Keratinocyte (primary cell): ENCODE results near the gene FLAD1. TPM values are rescaled to one million over a fixed set of nuclear protein-coding genes. Genes with fewer than 3 reads are reported as not detected.

ENCODE experiments used
- DNase-seq: peaks from one replicate; pipeline ENCODE4 v3.0.0-alpha.2; 2011; ENCODE audit warnings: low read depth, missing footprints, low spot score
- FAIRE-seq: peaks from 2 replicates; lab custom pipeline; 2011; peaks lifted over from hg19 to GRCh38; lab: Jason Lieb, UNC
- H2AFZ ChIP-seq: 2 replicates; pipeline ENCODE4 v1.6.0; 2012; ENCODE audit warnings: low read length, control low read depth, inconsistent platforms; ENCODE audit not compliant: control insufficient read depth
- H3K27ac ChIP-seq: 2 replicates; pipeline ENCODE4 v1.5.1; 2011; ENCODE audit warnings: low read length; ENCODE audit not compliant: control insufficient read depth, insufficient read depth
- H3K27me3 ChIP-seq: 3 replicates; pipeline ENCODE4 v1.6.0; 2011; ENCODE audit warnings: low read length; ENCODE audit not compliant: control insufficient read depth, insufficient read depth; ENCODE audit errors: extremely low read depth
- H3K36me3 ChIP-seq, 2 experiments: 2 replicates in 1 of 2; 3 replicates in 1 of 2; pipeline ENCODE4 v1.5.1; 2011; ENCODE audit warnings: low read length in 2 of 2, mild to moderate bottlenecking in 1 of 2; ENCODE audit not compliant: control insufficient read depth in 2 of 2, insufficient read depth in 2 of 2; ENCODE audit errors: extremely low read depth in 1 of 2
- H3K4me1 ChIP-seq: 3 replicates; pipeline ENCODE4 v1.5.1; 2011; ENCODE audit warnings: low read length; ENCODE audit not compliant: control insufficient read depth, insufficient read depth; ENCODE audit errors: extremely low read depth
- H3K4me2 ChIP-seq: 3 replicates; pipeline ENCODE4 v1.6.0; 2011; ENCODE audit warnings: low read depth, low read length; ENCODE audit not compliant: control insufficient read depth, insufficient read depth; ENCODE audit errors: extremely low read depth
- H3K4me3 ChIP-seq, 3 experiments: fragments of 200-600 bp in 1 of 3; sonication (generic) in 1 of 3; 2 replicates in 2 of 3; 3 replicates in 1 of 3; pipeline ENCODE4 v1.5.1; 2011 to 2016; ENCODE audit warnings: low read length in 3 of 3, mild to moderate bottlenecking in 3 of 3, control low read depth in 2 of 3, inconsistent platforms in 1 of 3, low read depth in 1 of 3, mixed read lengths in 1 of 3, mixed run types in 1 of 3, moderate library complexity in 1 of 3; ENCODE audit not compliant: control insufficient read depth in 2 of 3, insufficient read depth in 2 of 3; ENCODE audit errors: extremely low read depth in 1 of 3
- H3K79me2 ChIP-seq: 2 replicates; pipeline ENCODE4 v1.6.0; 2012; ENCODE audit warnings: low read length; ENCODE audit not compliant: control insufficient read depth, insufficient read depth
- H3K9ac ChIP-seq: 3 replicates; pipeline ENCODE4 v1.6.0; 2011; ENCODE audit warnings: low read length; ENCODE audit not compliant: control insufficient read depth, insufficient read depth; ENCODE audit errors: extremely low read depth
- H3K9me1 ChIP-seq: 3 replicates; pipeline ENCODE4 v1.6.0; 2011; ENCODE audit warnings: low read length; ENCODE audit not compliant: control insufficient read depth, insufficient read depth; ENCODE audit errors: extremely low read depth
- H3K9me3 ChIP-seq: 2 replicates; pipeline ENCODE4 v1.5.1; 2012; ENCODE audit warnings: low read depth, low read length; ENCODE audit not compliant: control insufficient read depth
- H4K20me1 ChIP-seq: 3 replicates; pipeline ENCODE4 v1.6.0; 2011; ENCODE audit warnings: low read length; ENCODE audit not compliant: control insufficient read depth, insufficient read depth; ENCODE audit errors: extremely low read depth
- EZH2 ChIP-seq: IDR thresholded peaks from one replicate; pipeline ENCODE4 v1.6.1; 2012; ENCODE audit warnings: inconsistent platforms, mild to moderate bottlenecking, low read length, moderate library complexity
- dilution Hi-C: fragments of 300-500 bp; cut with MboI; formaldehyde crosslinking; loops from one replicate; pipeline ENCODE4 v1.7.0; 2020; ENCODE audit warnings: low sequenced_read_pairs; ENCODE audit not compliant: extremely low pct_ligation_motif_present
- polyA plus RNA-seq, 5 experiments: library from polyadenylated mRNA; depleted of rRNA in 3 of 5; stranded (reverse) in 3 of 5; stranded (forward) in 1 of 5; unstranded in 1 of 5; fragments of >200 nt; gene quantifications; 1 replicate in 1 of 5; 2 replicates in 3 of 5; 3 replicates in 1 of 5; pipeline versions ENCODE4 v1.2.1 to v1.2.3, GENCODE V29; 2011 to 2012; ENCODE audit warnings: missing spikeins in 2 of 5, low read depth in 1 of 5, low replicate concordance in 1 of 5
- TF ChIP-seq, protein P1 (sequence below), 3 experiments: IDR thresholded peaks in 1 of 3; conservative IDR thresholded peaks in 1 of 3; optimal IDR thresholded peaks in 1 of 3; 2 replicates in 2 of 3; 3 replicates in 1 of 3; pipeline versions ENCODE3 to v1.5.1; 2011; ENCODE audit warnings: low read length in 3 of 3, mild to moderate bottlenecking in 3 of 3, moderate library complexity in 2 of 3, control low read depth in 1 of 3, inconsistent platforms in 1 of 3; ENCODE audit not compliant: insufficient read depth in 2 of 3; ENCODE audit errors: extremely low read depth in 1 of 3

FLAD1 gene
- polyA plus RNA-seq, 1 donor (not counting 4 experiments of a cell fraction or from before 2014, with no cell fraction given): 51.4 TPM

DNA sequence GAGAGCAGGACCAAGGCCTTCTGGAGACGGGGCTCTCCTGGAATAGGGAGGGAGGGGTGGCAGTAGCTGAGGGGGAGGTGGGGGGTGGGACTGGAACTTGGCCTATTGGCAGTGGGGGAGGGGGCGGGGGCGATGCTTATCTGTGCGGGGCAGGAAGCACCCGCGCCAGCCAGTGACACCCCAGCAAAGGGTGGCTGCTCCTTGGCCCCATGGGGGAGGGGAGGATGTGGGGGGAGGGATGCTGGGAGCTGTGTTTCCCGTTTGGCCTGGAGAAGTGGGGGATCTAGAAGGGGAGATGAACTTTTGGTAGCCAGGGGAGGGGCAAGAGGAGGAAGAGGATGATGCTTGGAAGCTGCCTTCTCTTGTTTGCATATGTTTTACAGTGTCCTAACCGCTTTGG, 30.5 kb downstream of the FLAD1 start:
- peaks cover 69% of the 10 kb centered on the region for H3K4me1 ChIP-seq
- H3K4me2 ChIP-seq: no peak overlapping the region
- peaks cover 6% of the 10 kb centered on the region for H4K20me1 ChIP-seq
- no peaks in the 10 kb centered on the region for H3K9me1 ChIP-seq
- H3K9ac ChIP-seq: no peak overlapping the region
- TF ChIP-seq, protein P1, sequence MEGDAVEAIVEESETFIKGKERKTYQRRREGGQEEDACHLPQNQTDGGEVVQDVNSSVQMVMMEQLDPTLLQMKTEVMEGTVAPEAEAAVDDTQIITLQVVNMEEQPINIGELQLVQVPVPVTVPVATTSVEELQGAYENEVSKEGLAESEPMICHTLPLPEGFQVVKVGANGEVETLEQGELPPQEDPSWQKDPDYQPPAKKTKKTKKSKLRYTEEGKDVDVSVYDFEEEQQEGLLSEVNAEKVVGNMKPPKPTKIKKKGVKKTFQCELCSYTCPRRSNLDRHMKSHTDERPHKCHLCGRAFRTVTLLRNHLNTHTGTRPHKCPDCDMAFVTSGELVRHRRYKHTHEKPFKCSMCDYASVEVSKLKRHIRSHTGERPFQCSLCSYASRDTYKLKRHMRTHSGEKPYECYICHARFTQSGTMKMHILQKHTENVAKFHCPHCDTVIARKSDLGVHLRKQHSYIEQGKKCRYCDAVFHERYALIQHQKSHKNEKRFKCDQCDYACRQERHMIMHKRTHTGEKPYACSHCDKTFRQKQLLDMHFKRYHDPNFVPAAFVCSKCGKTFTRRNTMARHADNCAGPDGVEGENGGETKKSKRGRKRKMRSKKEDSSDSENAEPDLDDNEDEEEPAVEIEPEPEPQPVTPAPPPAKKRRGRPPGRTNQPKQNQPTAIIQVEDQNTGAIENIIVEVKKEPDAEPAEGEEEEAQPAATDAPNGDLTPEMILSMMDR (optimal IDR thresholded peaks at IDR 0.05 in 1 of 3, IDR thresholded peaks at IDR 0.05 in 1 of 3, conservative IDR thresholded peaks at IDR 0.05 in 1 of 3; ENCODE audit: extremely low read depth in 1 of 3, insufficient read depth in 2 of 3, low read length in 3 of 3): no peak
- no peak for TF ChIP-seq EZH2
- no peak overlapping the region for H3K4me3 ChIP-seq
- no peaks in the 10 kb centered on the region for H3K27me3 ChIP-seq
- no peak overlapping the region for H3K27ac ChIP-seq
- H2AFZ ChIP-seq: no peak overlapping the region
- DNase-seq (no peak), FAIRE-seq (no peak)
- peaks cover 26 to 53% of the 10 kb centered on the region in 2 experiments for H3K36me3 ChIP-seq
- dilution Hi-C loops: no loop called here
- H3K79me2 ChIP-seq: peaks cover 28% of the 10 kb centered on the region
- H3K9me3 ChIP-seq: no peaks in the 10 kb centered on the region

DNA sequence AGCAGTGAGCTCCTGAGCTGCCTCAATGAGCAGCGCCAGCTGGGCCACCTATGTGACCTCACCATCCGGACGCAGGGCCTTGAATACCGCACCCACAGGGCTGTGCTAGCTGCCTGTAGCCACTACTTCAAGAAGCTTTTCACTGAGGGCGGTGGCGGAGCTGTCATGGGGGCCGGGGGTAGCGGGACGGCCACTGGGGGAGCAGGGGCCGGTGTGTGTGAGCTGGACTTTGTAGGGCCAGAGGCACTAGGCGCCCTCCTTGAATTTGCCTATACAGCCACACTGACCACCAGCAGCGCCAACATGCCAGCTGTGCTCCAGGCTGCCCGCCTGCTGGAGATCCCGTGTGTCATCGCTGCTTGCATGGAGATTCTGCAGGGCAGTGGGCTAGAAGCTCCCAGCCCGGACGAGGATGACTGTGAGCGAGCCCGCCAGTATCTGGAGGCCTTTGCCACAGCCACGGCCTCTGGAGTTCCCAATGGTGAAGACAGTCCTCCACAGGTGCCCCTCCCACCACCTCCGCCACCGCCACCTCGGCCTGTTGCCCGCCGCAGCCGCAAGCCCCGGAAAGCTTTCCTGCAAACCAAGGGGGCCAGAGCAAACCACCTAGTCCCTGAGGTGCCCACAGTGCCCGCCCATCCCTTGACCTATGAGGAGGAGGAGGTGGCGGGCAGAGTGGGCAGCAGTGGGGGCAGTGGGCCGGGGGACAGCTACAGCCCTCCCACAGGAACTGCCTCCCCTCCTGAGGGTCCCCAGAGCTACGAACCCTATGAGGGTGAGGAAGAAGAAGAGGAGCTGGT, 31.8 kb downstream of the FLAD1 start:
- TF ChIP-seq, protein P1 (optimal IDR thresholded peaks at IDR 0.05 in 1 of 3, IDR thresholded peaks at IDR 0.05 in 1 of 3, conservative IDR thresholded peaks at IDR 0.05 in 1 of 3; ENCODE audit: extremely low read depth in 1 of 3, insufficient read depth in 2 of 3, low read length in 3 of 3): no peak
- no peak for TF ChIP-seq EZH2
- H3K9ac ChIP-seq: no peak overlapping the region
- FAIRE-seq (no peak), DNase-seq (no peak)
- H3K4me2 ChIP-seq: no peak overlapping the region
- peaks cover 30 to 52% of the 10 kb centered on the region in 2 experiments for H3K36me3 ChIP-seq
- H3K27ac ChIP-seq: no peak overlapping the region
- H3K4me1 ChIP-seq: peaks cover 58% of the 10 kb centered on the region
- peaks cover 6% of the 10 kb centered on the region for H4K20me1 ChIP-seq
- no peaks in the 10 kb centered on the region for H3K27me3 ChIP-seq
- no peak overlapping the region for H3K4me3 ChIP-seq
- H3K79me2 ChIP-seq: peaks cover 18% of the 10 kb centered on the region
- dilution Hi-C loops: no loop called here
- H3K9me1 ChIP-seq: no peaks in the 10 kb centered on the region
- H2AFZ ChIP-seq: no peak overlapping the region
- H3K9me3 ChIP-seq: no peaks in the 10 kb centered on the region
